Muscle of back (tissue), 11 donors: ENCODE measurements around the gene CEP112. TPM values are rescaled to one million over a fixed set of nuclear protein-coding genes. Genes with fewer than 3 reads are reported as not detected.
"Not testable (repeated sequence)": the region's sequence is repeated elsewhere in the genome, so short reads cannot be mapped to it uniquely, and the experiment has no call there.

ENCODE experiments used
- DNase-seq, 3 donors: peaks; one replicate each; pipeline versions ENCODE4 v3.0.0 to v3.0.0-alpha.2; 2013
- polyA plus RNA-seq, 10 donors: library from polyadenylated mRNA; unstranded; fragments of 120-200 nt; gene quantifications; one replicate each; pipeline ENCODE4 v1.2.1, GENCODE V29; 2013; ENCODE audit not compliant: insufficient read length in 10 of 10

The CEP112 gene
- polyA plus RNA-seq, 10 donors: 14.3 to 21.3 (median 17.8) TPM

GRCh38 chr17:65690626-65691310, 501.2 kb downstream of the CEP112 start:
- no peak for DNase-seq

GRCh38 chr17:65688307-65688706, 503.6 kb downstream of the CEP112 start:
- DNase-seq: no peak

- no peak for DNase-seq
Observed at GRCh38 chr17:65685110-65685509, 506.8 kb downstream of the CEP112 start.

- no peak for DNase-seq
Observed at GRCh38 chr17:65684631-65685030, 507.3 kb downstream of the CEP112 start.

GRCh38 chr17:65683428-65683827, 508.5 kb downstream of the CEP112 start:
- no peak for DNase-seq

- DNase-seq: not testable (repeated sequence)
Observed at GRCh38 chr17:65681763-65682162, 510.2 kb downstream of the CEP112 start.

- peak in 2 of 3 donors; percentile 34 to 54 for DNase-seq
Observed at GRCh38 chr17:65679165-65679845, 512.6 kb downstream of the CEP112 start.

- DNase-seq: peak; percentile 59 to 82 (median 68)
Observed at GRCh38 chr17:65678546-65678945, 513.4 kb downstream of the CEP112 start.

- DNase-seq: peak in 1 of 3 donors; percentile 17
Observed at GRCh38 chr17:65677932-65678331, 514.0 kb downstream of the CEP112 start.

GRCh38 chr17:65674246-65675045, 517.5 kb downstream of the CEP112 start:
- no peak for DNase-seq

GRCh38 chr17:65670667-65671371, 521.1 kb downstream of the CEP112 start:
- DNase-seq: no peak

GRCh38 chr17:65668211-65668610, 523.7 kb downstream of the CEP112 start:
- no peak for DNase-seq

- no peak for DNase-seq
Observed at GRCh38 chr17:65667656-65668055, 524.3 kb downstream of the CEP112 start.

- DNase-seq: peak in 1 of 3 donors; percentile 45
Observed at GRCh38 chr17:65666876-65667321, 525.0 kb downstream of the CEP112 start.

- DNase-seq: peak in 1 of 3 donors; percentile 57
Observed at GRCh38 chr17:65665966-65666365, 526.0 kb downstream of the CEP112 start.

- no peak for DNase-seq
Observed at GRCh38 chr17:65664696-65665095, 527.2 kb downstream of the CEP112 start.

- DNase-seq: peak in 1 of 3 donors; percentile 59
Observed at GRCh38 chr17:65664266-65664665, 527.7 kb downstream of the CEP112 start.

GRCh38 chr17:65662196-65662595, 529.7 kb downstream of the CEP112 start:
- DNase-seq: peak in 2 of 3 donors; percentile 26 to 34

GRCh38 chr17:65660947-65661346, 531.0 kb downstream of the CEP112 start:
- DNase-seq: peak in 1 of 3 donors; percentile 37

GRCh38 chr17:65660078-65660477, 531.9 kb downstream of the CEP112 start:
- DNase-seq: no peak

GRCh38 chr17:65659512-65659911, 532.4 kb downstream of the CEP112 start:
- DNase-seq: no peak
